HEK293T (cell line): Measurements from ENCODE around the gene CLRN3.

Source experiments
- CTCF ChIA-PET: fragments of 350-600 bp; formaldehyde crosslinking; extraction: SDS; loops from one replicate; lab custom pipeline; 2021; ENCODE audit warnings: antibody characterized with exemption, inconsistent platforms; lab: Yijun Ruan, JAX
- POLR2A ChIA-PET: fragments of 350-600 bp; formaldehyde crosslinking; extraction: SDS; loops from one replicate; lab custom pipeline; 2020; ENCODE audit warnings: antibody characterized with exemption, inconsistent platforms; lab: Yijun Ruan, JAX
- DNase-seq: peaks from one replicate; pipeline ENCODE4 v3.0.0; 2012; ENCODE audit warnings: mixed read lengths; ENCODE audit errors: extremely low spot score
- ARNT ChIP-seq: fragments of 450-650 bp; IDR thresholded peaks from 2 replicates; pipeline ENCODE4 v1.6.1; 2017; ENCODE audit warnings: mild to moderate bottlenecking
- BHLHE40 ChIP-seq: fragments of 450-650 bp; IDR thresholded peaks from 2 replicates; pipeline ENCODE4 v1.6.1; 2016; ENCODE audit warnings: mild to moderate bottlenecking, moderate library complexity, borderline replicate concordance
- CTBP1 ChIP-seq: fragments of 450-650 bp; IDR thresholded peaks from 2 replicates; pipeline ENCODE4 v1.6.1; 2016; ENCODE audit warnings: borderline replicate concordance
- ELF4 ChIP-seq: fragments of 450-650 bp; IDR thresholded peaks from 2 replicates; pipeline ENCODE4 v1.6.1; 2017; ENCODE audit warnings: antibody characterized with exemption
- FOXA1 ChIP-seq: fragments of 450-650 bp; IDR thresholded peaks from 2 replicates; pipeline ENCODE4 v1.6.1; 2016; ENCODE audit warnings: mild to moderate bottlenecking
- FOXK2 ChIP-seq: fragments of 450-650 bp; IDR thresholded peaks from 2 replicates; pipeline ENCODE4 v1.6.1; 2016; ENCODE audit warnings: mild to moderate bottlenecking
- FOXM1 ChIP-seq: fragments of 450-650 bp; IDR thresholded peaks from 2 replicates; pipeline ENCODE4 v1.6.1; 2017; ENCODE audit warnings: mild to moderate bottlenecking, borderline replicate concordance
- HDGF ChIP-seq: fragments of 450-650 bp; IDR thresholded peaks from 2 replicates; pipeline ENCODE4 v1.6.1; 2017; ENCODE audit warnings: antibody characterized with exemption, borderline replicate concordance
- L3MBTL2 ChIP-seq: fragments of 450-650 bp; conservative IDR thresholded peaks from 2 replicates; pipeline ENCODE4 v1.6.1; 2016; ENCODE audit warnings: mild to moderate bottlenecking
- LEF1 ChIP-seq: fragments of 450-650 bp; IDR thresholded peaks from 2 replicates; pipeline ENCODE4 v1.6.1; 2017; ENCODE audit warnings: mild to moderate bottlenecking, borderline replicate concordance
- NFRKB ChIP-seq: fragments of 450-650 bp; IDR thresholded peaks from 2 replicates; pipeline ENCODE4 v1.6.1; 2016; ENCODE audit warnings: mild to moderate bottlenecking, moderate library complexity
- SP1 ChIP-seq: fragments of 450-650 bp; IDR thresholded peaks from 2 replicates; pipeline ENCODE4 v1.6.1; 2017
- SUZ12 ChIP-seq: fragments of 450-650 bp; IDR thresholded peaks from 2 replicates; pipeline ENCODE4 v1.6.1; 2016; ENCODE audit warnings: mild to moderate bottlenecking
- TARDBP ChIP-seq: fragments of 450-650 bp; IDR thresholded peaks from 2 replicates; pipeline ENCODE4 v1.6.1; 2016
- ZNF384 ChIP-seq: fragments of 450-650 bp; IDR thresholded peaks from 2 replicates; pipeline ENCODE4 v1.6.1; 2016
- TF ChIP-seq, protein P1 (sequence below): fragments of 450-650 bp; IDR thresholded peaks from 2 replicates; pipeline ENCODE4 v1.6.1; 2016

CLRN3 gene

DNA sequence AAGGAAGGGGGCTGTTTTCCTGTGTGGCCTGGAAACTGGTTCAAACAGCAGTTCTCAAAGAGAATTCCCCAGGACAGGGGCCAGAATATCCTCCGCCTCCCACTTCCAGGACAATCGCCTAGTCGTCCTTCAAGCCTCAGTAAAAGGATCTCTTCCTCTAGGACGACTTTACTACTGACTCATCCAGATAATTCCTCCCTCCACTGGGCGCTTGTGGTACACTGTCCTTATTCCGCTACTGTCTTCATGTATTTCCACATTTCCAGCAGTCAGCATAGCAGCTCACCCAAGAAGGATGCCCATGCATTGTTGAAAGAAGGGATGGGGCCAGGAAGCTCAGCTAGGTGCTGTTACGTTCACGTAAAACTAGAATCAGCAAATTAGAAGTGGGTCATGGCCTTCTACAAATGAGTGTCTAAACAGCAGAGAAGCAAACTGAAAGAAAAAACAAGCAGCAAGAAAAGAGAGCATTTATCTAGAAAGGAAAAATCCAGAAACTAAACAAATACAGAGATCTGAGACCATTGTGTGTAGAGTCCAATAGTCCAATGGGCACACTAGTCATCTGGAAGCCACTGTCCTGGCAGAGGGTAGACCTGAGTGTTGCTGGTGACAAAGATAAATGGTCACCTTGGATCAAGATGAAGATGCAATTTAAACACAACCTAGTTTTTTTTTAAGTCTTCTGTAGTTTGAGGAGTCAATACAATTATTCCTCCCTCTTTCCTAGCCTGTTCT, 26.3 kb downstream of the CLRN3 start:
- ChIA-PET CTCF (no interaction called here), POLR2A (no interaction called here)
- no peak for TF ChIP-seq FOXA1
- no peak for TF ChIP-seq NFRKB
- no peak for TF ChIP-seq CTBP1
- no peak for TF ChIP-seq HDGF
- TF ChIP-seq FOXM1 = no peak
- no peak for TF ChIP-seq FOXK2
- TF ChIP-seq ELF4 = no peak
- no peak for TF ChIP-seq SUZ12
- TF ChIP-seq ZNF384 = no peak
- TF ChIP-seq LEF1 = no peak
- TF ChIP-seq ARNT = no peak
- TF ChIP-seq, protein P1, sequence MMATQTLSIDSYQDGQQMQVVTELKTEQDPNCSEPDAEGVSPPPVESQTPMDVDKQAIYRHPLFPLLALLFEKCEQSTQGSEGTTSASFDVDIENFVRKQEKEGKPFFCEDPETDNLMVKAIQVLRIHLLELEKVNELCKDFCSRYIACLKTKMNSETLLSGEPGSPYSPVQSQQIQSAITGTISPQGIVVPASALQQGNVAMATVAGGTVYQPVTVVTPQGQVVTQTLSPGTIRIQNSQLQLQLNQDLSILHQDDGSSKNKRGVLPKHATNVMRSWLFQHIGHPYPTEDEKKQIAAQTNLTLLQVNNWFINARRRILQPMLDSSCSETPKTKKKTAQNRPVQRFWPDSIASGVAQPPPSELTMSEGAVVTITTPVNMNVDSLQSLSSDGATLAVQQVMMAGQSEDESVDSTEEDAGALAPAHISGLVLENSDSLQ = no peak
- no peak for TF ChIP-seq SP1
- no peak for TF ChIP-seq BHLHE40
- no peak for TF ChIP-seq TARDBP
- TF ChIP-seq L3MBTL2 = no peak
- no peak for DNase-seq

GRCh38 chr10:127863231-127863825, 29.4 kb downstream of the CLRN3 start:
- ChIA-PET POLR2A (no interaction called here), CTCF (no interaction called here)
- no peak for DNase-seq
- TF ChIP-seq FOXK2 (no peak), FOXA1 (no peak), BHLHE40 (no peak), NFRKB (no peak), LEF1 (no peak), SP1 (no peak), TARDBP (no peak), L3MBTL2 (no peak)
- TF ChIP-seq, protein P1 = no peak

DNA sequence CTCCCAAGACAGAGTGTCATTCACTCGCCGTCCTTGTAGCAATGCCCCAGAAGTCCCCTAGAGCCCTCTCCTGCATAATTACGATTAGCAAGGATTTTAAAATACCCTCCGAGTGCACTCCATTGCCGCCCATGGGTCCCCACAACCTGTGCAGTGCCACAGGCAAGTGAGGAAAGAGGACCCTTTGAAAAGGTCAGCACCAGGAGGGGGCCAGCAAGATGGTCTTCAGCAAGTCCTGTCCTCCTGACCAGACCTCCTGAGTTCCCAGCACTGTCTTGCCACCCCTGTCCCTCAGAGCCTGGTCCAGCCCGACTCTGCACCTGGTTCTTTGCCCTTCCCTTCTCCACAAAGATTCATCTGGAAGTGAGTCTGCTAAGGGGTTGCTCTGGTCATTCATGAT, 32.1 kb downstream of the CLRN3 start:
- POLR2A ChIA-PET = no interaction called here
- TF ChIP-seq TARDBP (no peak), FOXK2 (no peak), BHLHE40 (no peak), ELF4 (no peak), FOXA1 (no peak), SUZ12 (no peak), CTBP1 (no peak), NFRKB (no peak), SP1 (no peak), LEF1 (no peak), L3MBTL2 (no peak), FOXM1 (no peak), ARNT (no peak), ZNF384 (no peak)
- TF ChIP-seq, protein P1 = no peak
- no peak for DNase-seq
- CTCF ChIA-PET = no interaction called here

DNA sequence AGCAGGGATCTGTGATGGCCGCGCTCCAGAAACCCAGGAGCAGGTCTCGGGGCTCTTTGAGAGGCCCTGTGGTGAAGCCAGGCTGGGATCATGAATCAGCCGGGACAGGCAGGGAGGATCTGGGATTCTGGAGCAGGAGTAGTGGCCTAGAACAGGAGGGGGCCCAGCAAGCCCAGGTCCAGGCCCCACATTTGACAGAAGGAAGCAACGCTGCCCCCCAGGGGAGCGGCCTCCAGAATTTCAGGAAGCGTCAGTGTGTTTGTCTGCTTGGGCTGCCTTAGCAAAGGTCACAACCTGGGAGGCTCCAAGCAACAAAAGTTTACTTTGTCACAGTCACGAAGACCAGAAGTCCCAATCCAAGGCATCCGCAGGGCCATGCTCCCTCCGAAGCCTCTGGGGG, 36.8 kb downstream of the CLRN3 start:
- DNase-seq = no peak
- ChIA-PET POLR2A (no interaction called here), CTCF (interaction anchor here (0.6 kb wide), 1 partner anchor 135 kb away, joined by 3 read pairs; no protein-coding TSS in a partner anchor)
- TF ChIP-seq SUZ12 = no peak
- no peak for TF ChIP-seq NFRKB
- no peak for TF ChIP-seq CTBP1
- no peak for TF ChIP-seq FOXA1
- no peak for TF ChIP-seq FOXM1
- TF ChIP-seq LEF1 = no peak
- TF ChIP-seq ARNT = no peak
- TF ChIP-seq ZNF384 = no peak
- no peak for TF ChIP-seq HDGF
- no peak for TF ChIP-seq ELF4
- TF ChIP-seq BHLHE40 = no peak
- TF ChIP-seq, protein P1 = no peak
- no peak for TF ChIP-seq SP1
- no peak for TF ChIP-seq L3MBTL2
- TF ChIP-seq TARDBP = no peak

- DNase-seq = no peak
- POLR2A ChIA-PET = no interaction called here
- no peak for TF ChIP-seq SUZ12
- TF ChIP-seq BHLHE40 = no peak
- TF ChIP-seq ZNF384 = no peak
- TF ChIP-seq CTBP1 = no peak
- TF ChIP-seq ELF4 = no peak
- TF ChIP-seq HDGF = no peak
- no peak for TF ChIP-seq NFRKB
- TF ChIP-seq TARDBP = no peak
- TF ChIP-seq ARNT = no peak
- TF ChIP-seq FOXK2 = no peak
- CTCF ChIA-PET = interaction anchor here (0.6 to 1.4 kb wide), 3 partner anchors 9 to 140 kb away, joined by 3 to 7 read pairs (median 3); no protein-coding TSS in a partner anchor
Observed at GRCh38 chr10:127855591-127855881, 37.2 kb downstream of the CLRN3 start.
